HG02623 (cell line): Measurements from ENCODE around the gene SMAD6.

Experiments used
- ATAC-seq: cut with Tn5 transposase; IDR thresholded peaks from one replicate; pipeline ENCODE4 v1.9.1; 2021; ENCODE audit warnings: moderate library complexity; ENCODE audit not compliant: unreplicated experiment

The SMAD6 gene

DNA sequence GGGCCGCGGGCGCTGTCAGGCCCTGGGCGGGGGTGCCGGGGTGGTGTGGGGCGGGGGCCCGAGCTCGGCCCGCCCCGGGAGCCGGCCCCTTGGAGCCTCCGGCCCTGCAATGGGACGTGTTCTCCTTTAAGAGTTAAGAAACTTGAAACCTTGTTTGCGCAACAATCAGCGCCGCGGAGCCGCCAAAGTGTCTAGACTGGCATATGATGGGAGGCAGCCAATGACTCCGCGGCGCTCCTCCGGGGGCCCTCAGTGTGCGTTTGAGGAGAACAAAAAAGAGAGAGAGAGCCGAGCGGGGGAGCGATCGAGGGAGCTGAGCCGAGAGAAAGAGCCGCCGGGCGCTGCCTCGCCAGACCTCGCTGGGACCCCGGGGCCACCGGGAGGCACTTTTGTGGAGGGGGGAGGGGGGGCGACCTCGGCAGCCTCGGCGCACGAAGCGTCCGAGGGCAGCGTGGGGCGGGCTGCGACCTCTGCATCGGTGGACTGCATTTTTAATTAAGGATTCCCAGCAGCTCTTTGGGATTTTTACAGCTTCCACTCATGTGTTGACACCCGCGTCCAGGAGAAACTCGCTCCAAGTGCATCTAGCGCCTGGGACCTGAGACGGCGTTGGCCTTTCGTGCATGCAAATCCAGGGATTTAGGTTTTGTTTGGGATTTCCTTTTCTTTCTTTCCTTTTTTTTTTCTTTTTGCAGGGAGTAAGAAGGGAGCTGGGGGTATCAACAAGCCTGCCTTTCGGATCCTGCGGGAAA lies at the start of gene SMAD6:
TSS of gene SMAD6 (plus strand) at position 202 of the 752 bp plus-strand sequence. CDS start 1,023 bp downstream, outside the sequence.
- ATAC-seq, result no peak

DNA sequence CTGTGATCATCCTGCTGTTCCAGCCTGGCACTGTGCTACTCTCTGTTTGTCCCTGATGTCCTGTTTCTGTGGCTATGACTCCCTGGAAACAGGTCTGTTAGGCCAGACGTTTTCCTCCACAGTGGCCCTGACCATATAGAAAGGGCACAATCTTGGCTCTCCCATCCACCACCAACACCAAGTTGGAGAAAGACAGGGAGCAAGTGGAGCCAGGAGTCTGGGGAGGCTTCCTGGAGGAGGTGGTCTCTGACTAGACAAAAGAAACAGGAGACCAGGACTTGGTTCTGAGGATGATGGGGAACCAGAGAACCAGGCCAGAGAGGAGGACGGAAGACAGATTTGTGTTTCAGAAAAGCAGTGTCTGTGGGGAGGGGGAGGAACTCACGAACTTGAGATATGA lies 49.2 kb upstream of the SMAD6 start:
- no peak for ATAC-seq

DNA sequence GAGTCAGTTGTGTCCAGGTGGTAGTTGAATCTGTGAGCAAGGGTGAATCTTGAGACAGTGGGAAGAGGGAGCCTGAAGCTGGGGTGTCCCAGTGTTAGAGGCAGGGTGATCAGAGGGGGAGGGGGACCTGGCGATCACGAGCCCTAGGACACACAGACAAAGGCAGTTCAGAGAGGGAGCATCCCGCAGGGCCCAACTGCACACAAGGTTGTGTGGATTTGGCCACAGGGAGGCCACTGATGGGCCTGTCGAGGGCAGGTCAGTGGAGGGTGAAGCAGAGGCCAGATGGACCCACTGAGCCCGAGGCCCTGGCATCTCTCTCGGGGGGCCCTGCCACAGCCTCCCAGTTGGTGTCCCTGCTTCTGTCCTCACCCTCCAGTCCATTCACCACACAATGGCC lies 48.6 kb upstream of the SMAD6 start:
- ATAC-seq, result no peak

DNA sequence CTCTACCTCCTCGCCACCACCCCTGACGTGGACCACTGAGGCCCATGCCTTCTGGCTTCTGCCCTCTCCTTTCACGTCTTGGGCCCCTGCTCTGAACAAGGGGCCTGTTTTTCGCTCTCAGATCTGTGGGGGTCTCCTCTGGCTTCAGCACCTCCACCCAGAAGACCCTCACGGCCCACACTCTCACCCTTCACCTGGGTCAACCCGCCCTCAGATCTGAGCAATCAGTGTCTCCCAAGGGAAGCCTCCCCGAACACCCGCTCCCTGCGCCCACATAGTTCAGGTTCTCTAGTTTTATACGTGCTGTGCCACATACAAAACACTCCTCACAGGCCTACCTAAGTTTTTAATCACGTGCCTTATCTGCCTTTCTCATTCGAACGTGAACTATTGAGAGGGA lies 48.2 kb upstream of the SMAD6 start:
- no peak for ATAC-seq

DNA sequence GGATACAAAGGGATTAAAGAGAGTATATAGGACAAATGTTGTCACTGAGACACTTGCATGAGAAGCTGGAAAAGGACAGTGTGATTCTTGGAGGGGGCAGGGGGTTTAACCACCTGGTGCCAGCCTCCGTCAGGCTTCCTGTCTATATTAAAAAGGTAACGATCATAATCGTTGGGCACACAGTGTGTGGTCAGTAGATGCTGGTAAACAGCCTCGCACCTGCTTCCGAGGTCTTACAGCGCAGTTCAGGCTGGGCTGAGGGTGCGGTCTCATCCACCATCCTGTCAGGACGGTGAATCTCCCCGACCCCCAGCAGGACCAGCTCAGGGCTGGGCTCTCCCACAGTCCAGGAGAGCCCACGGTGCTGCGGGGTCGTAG lies 47.7 kb upstream of the SMAD6 start:
- ATAC-seq, result no peak

DNA sequence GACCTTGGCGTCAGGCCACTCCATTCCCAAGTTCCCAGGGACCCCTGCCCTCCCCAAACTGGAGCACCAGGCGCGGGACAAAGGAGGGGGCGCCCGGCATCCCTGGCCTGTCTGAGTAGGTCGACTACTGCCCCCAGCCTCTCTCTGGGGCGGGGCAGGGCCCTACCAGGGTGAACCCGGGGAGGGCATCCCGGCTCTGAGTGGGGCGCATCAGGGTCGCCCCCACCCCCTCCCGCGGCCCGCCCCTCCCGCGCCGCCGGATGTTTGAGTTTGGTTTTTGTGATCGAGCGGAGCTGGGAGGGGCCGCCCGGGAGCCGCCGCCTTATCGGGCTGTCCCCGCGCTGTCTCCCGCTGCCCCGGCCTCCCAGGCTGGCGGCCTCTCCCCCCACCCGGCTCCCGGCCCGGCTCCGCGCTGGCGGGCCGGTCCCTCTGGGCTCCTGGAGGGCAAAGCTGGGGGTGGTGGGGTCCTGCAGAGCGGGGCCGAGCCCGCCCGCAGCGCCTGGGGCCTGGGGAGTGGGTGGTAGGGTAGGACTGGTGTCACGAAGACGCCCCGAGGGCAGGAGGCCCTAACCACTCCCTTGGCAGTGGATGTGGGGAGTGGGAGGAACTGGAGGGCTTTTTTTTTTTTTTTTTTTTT lies 47.2 kb upstream of the SMAD6 start:
- no peak for ATAC-seq

DNA sequence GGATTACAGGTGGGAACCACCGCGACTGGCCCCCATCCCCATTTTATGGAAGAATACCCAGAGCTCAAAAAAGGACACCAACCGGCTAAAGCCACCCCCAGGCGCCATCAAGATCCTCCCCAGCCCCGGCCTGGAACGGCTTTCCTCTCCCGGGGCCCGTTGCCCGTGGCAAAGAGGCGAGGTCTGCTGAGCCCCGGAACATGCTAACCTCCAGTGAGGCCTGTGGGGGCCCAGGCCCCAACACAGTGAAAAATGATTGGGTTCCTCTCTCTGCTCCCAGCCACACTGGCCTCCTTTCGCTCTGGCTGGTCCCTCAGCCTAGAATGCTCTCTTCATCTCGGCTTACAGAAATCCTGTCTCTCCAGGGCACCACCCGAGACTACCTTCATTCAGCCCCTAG lies 46.5 kb upstream of the SMAD6 start:
- no peak for ATAC-seq

DNA sequence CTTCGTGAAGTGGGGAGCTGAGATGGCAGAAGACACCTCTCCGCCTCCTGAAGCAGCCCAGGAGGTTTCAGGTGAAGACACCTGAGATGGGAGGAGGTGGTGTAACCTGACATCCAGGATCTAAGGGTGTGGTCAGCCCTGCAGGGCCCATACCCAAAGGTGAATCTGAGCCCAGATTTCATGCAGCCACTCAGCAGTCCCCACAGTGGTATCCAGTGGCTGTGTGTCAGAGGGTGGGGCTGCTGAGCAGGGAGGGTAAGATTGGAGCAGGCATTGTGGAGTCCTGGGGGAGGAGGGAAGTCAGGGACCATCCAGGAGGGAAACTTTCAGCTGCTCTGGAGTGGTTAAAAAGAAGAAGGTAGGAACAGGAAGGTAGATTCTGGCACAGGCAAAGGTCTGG lies 46.0 kb upstream of the SMAD6 start:
- no peak for ATAC-seq

DNA sequence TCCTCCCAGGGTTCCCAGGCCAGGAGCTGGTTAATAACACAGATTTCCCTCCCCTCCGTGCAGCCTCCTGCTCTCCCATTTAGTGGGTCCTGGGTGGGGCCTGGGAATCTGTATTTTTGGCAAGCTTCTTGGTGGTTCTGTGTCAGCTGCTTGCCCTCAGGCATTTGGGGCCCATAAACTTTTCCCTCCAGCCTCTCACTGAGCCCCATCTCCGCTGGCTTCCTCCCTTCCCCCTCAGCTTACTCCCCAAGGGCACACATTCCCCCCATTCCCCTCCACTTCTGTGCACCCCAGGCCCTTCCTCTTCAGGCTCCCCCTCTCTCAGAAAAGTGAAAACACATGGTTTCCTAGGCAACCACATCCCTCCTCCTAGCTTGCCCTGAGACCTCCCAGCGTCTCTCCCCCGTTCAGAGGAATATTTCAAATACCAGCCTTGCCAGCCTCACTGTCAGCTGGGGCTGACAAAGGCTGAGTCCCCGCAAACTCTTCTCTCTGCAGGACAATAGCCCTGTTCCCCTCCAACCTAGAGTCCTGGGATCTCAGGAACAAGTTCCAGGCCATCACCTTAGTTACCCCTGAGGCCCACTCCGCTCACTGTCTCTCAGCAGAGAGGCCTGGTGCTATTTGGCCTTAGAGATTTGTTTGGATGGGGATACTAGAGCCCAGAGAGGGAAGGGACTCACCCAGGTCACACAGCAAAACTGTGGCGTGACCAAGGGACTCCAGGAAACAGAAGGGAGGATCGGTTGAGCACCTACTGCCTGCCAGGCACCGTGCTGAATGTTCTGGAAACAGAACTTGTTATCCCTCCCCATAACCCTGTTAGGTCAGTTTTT lies 44.6 kb upstream of the SMAD6 start:
- ATAC-seq, result no peak

DNA sequence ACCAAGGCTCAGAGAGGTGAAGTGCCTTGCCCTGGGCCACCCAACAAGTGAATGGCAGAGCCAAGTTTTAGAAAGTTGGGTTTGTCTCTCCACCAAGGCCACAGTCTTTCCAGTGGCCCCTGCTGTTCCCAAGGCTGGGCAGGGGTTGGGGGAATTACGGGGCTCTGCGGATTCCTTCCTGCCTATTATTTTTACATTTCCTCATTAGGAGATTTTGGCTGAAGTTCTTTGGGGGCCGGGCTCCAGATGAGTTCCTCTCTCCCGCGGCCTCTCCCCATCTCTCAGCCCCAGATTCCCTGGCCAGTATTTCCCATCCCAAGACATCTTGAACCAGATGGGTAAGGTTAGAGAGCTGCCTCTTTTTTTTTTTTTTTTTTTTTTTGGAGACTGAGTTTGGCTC lies 44.0 kb upstream of the SMAD6 start:
- no peak for ATAC-seq

DNA sequence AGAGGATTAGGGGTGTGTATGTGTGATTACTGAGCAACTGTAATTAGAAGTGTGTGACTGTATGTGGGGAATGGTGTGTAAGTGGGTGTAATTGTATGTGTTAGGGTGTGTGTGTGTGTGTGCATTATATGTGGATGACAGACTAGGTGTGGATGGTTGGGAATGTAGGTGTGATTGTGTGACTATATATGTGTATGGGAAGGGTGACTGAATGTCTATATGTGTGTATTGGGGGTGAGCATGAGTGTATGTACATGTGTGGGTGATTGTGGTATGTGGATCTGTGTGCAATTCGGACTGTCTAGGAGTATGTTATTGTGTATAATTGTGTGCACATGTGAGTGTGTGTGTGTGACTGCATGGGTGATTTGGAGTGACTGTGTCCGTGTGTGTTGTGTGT lies 43.2 kb upstream of the SMAD6 start:
- ATAC-seq, result no peak

DNA sequence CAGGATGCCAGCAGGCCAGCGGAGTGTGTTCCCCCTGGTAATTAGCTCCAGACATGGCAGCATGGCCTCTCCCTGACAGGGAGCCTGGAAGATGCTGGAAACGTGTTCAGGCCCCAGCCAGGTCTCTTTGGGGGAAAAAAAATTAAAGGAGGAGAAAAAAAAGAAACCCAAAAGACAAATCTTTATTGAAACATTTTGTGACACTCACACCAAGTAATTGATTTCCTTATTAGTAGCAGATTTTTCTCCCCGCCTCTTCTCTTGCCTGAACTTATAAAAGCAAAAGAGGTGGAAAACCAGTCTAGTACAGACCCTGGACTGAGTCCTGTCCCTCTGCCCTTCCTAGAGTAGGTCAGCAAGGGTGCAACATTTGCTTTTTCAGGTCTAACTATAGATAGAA lies 42.7 kb upstream of the SMAD6 start:
- ATAC-seq, result no peak

DNA sequence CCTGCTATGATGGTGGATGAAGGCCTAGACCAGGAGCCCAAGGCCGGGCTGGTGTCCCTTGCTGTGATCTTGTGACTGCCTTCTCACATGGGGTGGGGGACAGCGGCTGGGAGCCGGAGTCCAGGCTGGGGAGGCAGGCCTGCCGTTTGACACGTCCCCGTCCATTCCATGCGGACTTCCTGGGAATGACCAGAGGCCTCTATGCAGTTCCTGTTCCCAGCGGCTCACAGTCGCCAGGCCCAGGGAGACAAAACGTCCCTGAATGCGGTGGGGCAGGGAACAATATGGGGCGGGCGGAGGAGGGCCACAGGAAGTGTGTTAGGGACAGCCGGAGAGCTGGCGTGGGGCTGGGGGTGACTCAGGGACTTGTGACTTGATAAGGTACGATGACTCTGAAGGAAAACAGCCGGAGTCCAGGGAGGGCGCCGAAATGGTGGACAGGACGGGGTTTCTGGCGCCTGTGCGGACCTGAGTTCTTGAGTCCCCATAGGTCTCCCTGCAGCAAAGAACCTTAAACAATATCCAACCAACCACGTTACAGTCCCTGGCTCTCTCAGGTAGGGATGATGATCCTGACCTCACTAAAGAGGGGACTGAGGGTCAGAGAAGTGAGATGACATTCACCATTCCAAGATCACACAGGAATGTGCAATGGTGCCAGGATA lies 40.5 kb upstream of the SMAD6 start:
- no peak for ATAC-seq

DNA sequence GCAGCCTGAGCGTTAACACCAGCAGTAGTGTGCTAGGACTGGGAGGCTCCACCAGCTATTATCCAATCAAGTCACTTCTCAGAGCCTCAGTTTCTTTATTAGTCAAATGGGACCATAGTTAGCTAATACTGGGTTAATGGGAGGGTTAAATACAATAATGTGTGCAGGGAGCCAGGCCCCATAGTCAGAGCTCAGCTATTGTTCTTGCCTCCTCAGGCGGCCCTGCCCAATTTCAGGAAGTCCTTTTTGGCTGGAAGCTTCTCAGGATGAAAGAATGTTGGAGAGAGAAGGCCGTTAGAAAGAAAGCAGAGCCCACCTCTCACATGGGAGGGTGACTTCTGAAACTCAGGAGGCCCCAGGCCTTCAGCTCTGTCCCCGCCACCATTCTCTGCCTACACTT lies 39.5 kb upstream of the SMAD6 start:
- ATAC-seq, result no peak

DNA sequence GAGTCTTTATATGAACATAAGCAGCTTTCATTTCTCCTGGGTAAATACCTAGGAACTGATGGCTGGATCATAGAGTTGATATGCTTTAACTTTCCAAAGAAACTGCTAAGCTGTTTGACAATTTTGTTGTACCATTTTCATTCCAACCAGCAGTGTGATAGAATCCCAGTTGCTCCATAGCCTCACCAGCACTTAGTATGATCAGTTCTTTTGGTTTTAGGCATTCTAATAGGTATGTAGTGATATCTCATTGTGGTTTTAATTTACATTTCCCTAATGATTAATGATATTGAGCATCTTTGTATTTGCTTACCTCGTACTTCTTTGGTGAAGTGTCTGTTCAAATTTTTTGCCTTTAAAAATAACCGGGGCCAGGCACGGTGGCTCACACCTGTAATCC lies 38.4 kb upstream of the SMAD6 start:
- no peak for ATAC-seq

DNA sequence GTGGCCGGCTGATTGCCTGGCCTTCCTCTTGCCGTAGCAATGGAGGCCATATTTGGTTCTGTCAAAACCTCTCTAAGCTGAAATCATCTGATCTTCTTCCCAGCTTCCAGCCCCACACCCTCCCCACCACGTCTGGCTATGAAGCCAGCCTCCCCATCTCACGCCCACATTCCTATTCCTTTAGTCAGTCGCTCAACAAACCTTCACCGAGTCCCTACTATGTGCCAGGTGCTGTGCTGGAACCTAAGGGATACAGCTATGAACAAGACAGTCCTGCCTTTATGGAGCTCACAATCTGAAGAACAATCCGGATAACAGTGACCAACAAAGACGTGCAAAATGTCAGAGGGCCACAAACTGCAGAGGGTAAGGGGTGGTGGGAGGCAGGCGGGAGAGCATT lies 31.9 kb upstream of the SMAD6 start:
- ATAC-seq, result no peak

DNA sequence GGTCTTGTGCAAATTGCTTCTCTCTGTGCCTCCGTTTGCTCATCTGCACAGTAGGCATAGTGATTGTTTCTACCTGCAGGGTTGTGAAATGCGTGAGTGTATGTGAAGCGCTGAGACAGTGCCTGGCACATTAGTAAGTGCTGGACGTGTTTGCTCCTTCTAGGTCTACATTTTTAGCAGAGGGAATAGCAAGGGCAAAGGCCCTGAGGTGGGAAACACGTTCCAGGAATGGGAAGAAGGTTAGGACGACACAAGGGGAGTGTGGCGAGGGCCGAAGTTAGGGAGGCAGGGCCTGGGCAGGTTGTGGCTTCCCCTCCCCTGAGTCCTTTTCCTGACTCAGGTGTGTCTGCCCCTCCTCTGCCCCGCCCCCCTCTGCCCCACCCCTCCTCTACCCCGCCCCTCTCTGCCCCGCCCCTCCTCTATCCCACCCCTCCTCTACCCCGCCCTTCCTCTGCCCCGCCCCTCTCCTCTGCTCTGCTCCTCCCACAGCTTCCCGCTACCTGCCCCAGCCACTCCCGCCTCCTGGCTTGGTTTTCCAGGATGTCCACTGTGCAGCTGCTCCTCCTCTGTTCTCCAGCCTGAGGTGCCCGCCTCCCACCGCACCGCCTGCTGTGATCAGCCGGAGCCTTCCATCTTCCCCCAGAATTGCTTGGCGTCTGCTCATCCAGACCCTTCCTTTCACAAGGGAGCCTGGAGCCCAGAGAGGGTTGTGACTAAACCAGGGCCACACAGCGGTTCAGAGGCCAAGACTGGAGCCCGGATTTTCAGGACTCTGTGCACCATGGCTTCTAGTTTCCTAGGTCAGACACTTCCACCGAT lies 31.1 kb upstream of the SMAD6 start:
- ATAC-seq, result no peak

DNA sequence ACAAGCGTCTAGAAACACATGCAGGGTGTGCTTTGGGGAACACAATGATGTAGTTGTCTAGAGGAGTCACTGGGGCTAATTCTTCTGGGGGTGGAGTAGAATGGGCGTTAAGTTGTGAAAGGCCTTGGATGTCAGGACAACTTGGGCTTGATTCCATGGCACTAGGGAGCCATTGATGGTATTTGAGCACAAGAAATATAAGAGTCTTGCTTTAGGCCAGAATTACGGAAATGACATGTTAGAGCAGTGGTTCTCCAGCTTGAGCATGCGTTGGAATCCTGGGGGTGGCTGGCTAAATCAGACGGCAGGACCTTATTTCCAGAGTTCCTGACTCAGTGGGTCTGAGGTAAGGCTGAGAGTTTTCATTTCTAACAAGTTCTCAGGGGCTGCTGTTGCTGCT lies 29.2 kb upstream of the SMAD6 start:
- no peak for ATAC-seq

DNA sequence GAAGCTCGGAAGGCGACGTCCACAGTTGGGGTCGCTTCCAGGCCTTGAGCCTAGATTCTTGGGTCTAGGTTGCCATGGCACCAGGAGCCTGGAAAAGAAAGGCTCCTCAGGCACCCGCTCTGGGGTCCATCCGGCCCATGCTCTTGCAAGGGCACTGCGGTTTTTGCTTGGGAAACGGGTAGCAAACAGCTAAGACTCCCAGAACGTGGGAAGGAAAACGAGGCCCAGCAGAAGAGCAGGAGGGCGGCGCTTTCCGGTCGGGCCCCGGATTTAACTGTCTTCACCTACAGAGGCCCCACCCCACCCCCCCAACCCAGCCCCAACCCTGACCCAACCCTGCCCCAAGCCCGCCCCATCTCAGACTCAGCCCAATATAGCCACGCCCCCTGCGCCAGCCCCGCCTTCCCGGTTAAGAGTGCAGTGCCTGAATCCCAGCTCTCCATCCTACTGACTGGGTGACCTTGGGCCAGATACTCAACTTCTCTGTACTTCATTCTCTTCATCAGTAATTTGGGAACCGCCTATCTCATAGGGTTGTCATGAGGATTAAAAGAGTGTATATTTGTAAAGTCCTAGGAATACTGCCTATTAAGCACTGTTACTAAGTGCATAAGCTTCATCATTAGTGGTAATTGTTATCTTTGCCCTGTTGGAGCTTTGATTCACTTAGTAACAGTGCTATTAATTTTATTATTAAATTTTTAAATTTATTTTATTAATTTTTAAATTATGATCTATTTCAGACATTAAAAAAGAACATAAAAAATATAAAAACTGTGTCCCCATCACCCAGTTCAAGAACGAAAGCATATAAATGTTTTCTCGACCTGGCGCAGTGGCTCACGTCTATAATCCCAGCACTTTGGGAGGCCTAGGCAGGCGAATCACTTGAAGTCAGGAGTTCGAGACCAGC lies 28.4 kb upstream of the SMAD6 start:
- ATAC-seq, result no peak

DNA sequence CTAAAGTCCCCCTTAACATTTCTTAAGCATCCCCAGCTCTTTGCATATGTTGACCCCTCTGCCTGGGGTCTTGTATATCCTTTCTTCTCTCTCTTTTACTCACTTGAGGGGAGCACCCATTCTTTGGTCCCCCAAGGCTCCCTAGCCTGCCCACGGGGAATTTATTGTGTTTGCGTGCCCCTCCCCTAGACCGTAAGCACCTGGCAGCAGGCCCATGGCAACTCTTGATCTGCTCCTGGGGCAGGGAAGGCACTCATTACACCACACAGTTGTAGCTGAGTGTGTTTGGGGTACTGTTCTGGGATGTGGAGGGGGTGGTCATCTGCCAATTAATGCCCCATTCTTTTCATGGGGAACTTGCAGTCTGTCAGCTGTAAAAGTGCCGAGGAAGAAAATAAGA lies 27.3 kb upstream of the SMAD6 start:
- no peak for ATAC-seq
